ENCODE data around the gene ZNF831. TPM values are rescaled to one million over a fixed set of nuclear protein-coding genes. Genes with fewer than 3 reads are reported as not detected.

ZNF831 gene
- total RNA-seq (2022; extraction: Qiagen RNA extraction), result not detected in 5 replicates

GRCh38 chr20:59163631-59164530 lies at the start of gene ZNF831:
ZNF831 (plus strand) TSS chr20:59163821; CDS start chr20:59191020, 27,199 bp downstream.

GRCh38 chr20:59300333-59301081 lies 136.9 kb downstream of the ZNF831 start, which contains the start of gene EDN3:
EDN3 (plus strand) TSS chr20:59300611; CDS start chr20:59300813, 202 bp downstream.

Other genes starting within 250 kb of the ZNF831 start
- gene NELFCD, start 182.6 kb upstream of the ZNF831 start, total RNA-seq (2022; extraction: Qiagen RNA extraction), result 39.5 to 47.3 TPM (median 45.4 TPM) in 5 replicates
- gene CTSZ, start 156.6 kb upstream of the ZNF831 start, total RNA-seq (2022; extraction: Qiagen RNA extraction), result 148 to 209 TPM (median 200 TPM) in 5 replicates
- 0.02 TPM in 2 of 5 replicates, not detected in the others for gene TUBB1, start 144.4 kb upstream of the ZNF831 start, total RNA-seq (2022; extraction: Qiagen RNA extraction)
- 77.2 to 163 TPM (median 78.1 TPM) in 5 replicates for gene ATP5F1E, start 131.5 kb upstream of the ZNF831 start, total RNA-seq (2022; extraction: Qiagen RNA extraction)
- 58.6 to 69.8 TPM (median 65.8 TPM) in 5 replicates for gene PRELID3B, start 121.0 kb upstream of the ZNF831 start, total RNA-seq (2022; extraction: Qiagen RNA extraction)
- 2.7 to 3.5 TPM (median 3.3 TPM) in 5 replicates for gene EDN3, start 136.8 kb downstream of the ZNF831 start, total RNA-seq (2022; extraction: Qiagen RNA extraction)

Measured in A549 treated with dexamethasone at 1 μM for 4 hours (cell line).